ENCODE data around the gene DTX2.
"Not testable (repeated sequence)": the region's sequence is repeated elsewhere in the genome, so short reads cannot be mapped to it uniquely, and the experiment has no call there.

DTX2 gene

GRCh38 chr7:76513817-76514799 lies 52.6 kb downstream of the DTX2 start:
- no peak for DNase-seq

GRCh38 chr7:76514926-76515771 lies 53.6 kb downstream of the DTX2 start:
- no peak for DNase-seq

GRCh38 chr7:76515999-76516443 lies 54.5 kb downstream of the DTX2 start:
- peak in 1 of 2 experiments; percentile 13 for DNase-seq

- not testable (repeated sequence) for DNase-seq
Observed at GRCh38 chr7:76516932-76517331, 55.4 kb downstream of the DTX2 start.

- DNase-seq = not testable (repeated sequence)
Observed at GRCh38 chr7:76526183-76526582, 64.7 kb downstream of the DTX2 start.

GRCh38 chr7:76531643-76532042 lies 70.1 kb downstream of the DTX2 start:
- not testable (repeated sequence) for DNase-seq

- DNase-seq = not testable (repeated sequence)
Observed at GRCh38 chr7:76543197-76543596, 81.7 kb downstream of the DTX2 start, which contains the start of gene SPDYE16. Gene SPDYE16, minus strand, starts transcription at chr7:76543297. Its CDS starts 1,838 bp downstream, at chr7:76541459.

GRCh38 chr7:76549025-76549854 lies 87.7 kb downstream of the DTX2 start:
- peak; percentile 89 to 94 for DNase-seq

GRCh38 chr7:76549855-76550248 lies 88.3 kb downstream of the DTX2 start:
- DNase-seq = not testable (repeated sequence)

- not testable (repeated sequence) for DNase-seq
Observed at GRCh38 chr7:76551992-76552391, 90.5 kb downstream of the DTX2 start.
